HUES48 (cell line): Measurements from ENCODE around the gene DDX21.
"Not testable (repeated sequence)": the region's sequence is repeated elsewhere in the genome, so short reads cannot be mapped to it uniquely, and the experiment has no call there.

ENCODE experiments used
- H3K27ac ChIP-seq: one replicate; pipeline ENCODE4 v1.7.0; 2013; ENCODE audit warnings: low read depth, low read length, inconsistent platforms
- H3K27me3 ChIP-seq: 2 replicates; pipeline ENCODE4 v1.6.1; 2013; ENCODE audit warnings: mild to moderate bottlenecking, low read length; ENCODE audit not compliant: control insufficient read depth, insufficient read depth
- H3K36me3 ChIP-seq: 2 replicates; pipeline ENCODE4 v1.6.1; 2013; ENCODE audit warnings: low read length; ENCODE audit not compliant: control insufficient read depth, insufficient read depth
- H3K4me1 ChIP-seq: 2 replicates; pipeline ENCODE4 v1.6.1; 2013; ENCODE audit warnings: mild to moderate bottlenecking, low read length; ENCODE audit not compliant: control insufficient read depth, insufficient read depth
- H3K4me3 ChIP-seq: 2 replicates; pipeline ENCODE4 v1.5.1; 2013; ENCODE audit warnings: mild to moderate bottlenecking, low read depth, low read length
- H3K9ac ChIP-seq: 2 replicates; pipeline ENCODE4 v1.6.1; 2013; ENCODE audit warnings: mild to moderate bottlenecking, low read depth, low read length, moderate library complexity
- H3K9me3 ChIP-seq: 2 replicates; pipeline ENCODE4 v1.6.1; 2013; ENCODE audit warnings: low read length; ENCODE audit not compliant: control insufficient read depth, insufficient read depth

Gene DDX21

GRCh38 chr10:68955832-68956532, at the start of gene DDX21:
Gene DDX21, plus strand, starts transcription at chr10:68956170. Its CDS starts 56 bp downstream, at chr10:68956226.
- Histone ChIP-seq H3K9ac (peak within 1 kb of the TSS; percentile 95), H3K36me3 (peaks cover 24% of the 10 kb centered on the region), H3K4me3 (peak within 1 kb of the TSS; percentile 87), H3K27me3 (no peaks in the 10 kb centered on the region), H3K4me1 (no peaks in the 10 kb centered on the region; the same call in 1 of the 2 replicates), H3K9me3 (no peaks in the 10 kb centered on the region), H3K27ac (peak within 1 kb of the TSS; percentile 93)

- H3K36me3 ChIP-seq = peaks cover 35% of the 10 kb centered on the region
- H3K9ac ChIP-seq = no peak overlapping the region
These were observed 31.4 kb upstream of the DDX21 start for GRCh38 chr10:68924593-68924992.

GRCh38 chr10:68925489-68925888, 30.5 kb upstream of the DDX21 start:
- no peaks in the 10 kb centered on the region for H3K27me3 ChIP-seq
- H3K4me3 ChIP-seq = no peak overlapping the region
- no peaks in the 10 kb centered on the region for H3K9me3 ChIP-seq
- peaks cover 33% of the 10 kb centered on the region for H3K36me3 ChIP-seq
- no peak overlapping the region for H3K27ac ChIP-seq
- no peaks in the 10 kb centered on the region for H3K4me1 ChIP-seq
- H3K9ac ChIP-seq = no peak overlapping the region

More at GRCh38 chr10:68924593-68924992, 31.4 kb upstream of the DDX21 start:
- H3K4me1 ChIP-seq = no peaks in the 10 kb centered on the region
- no peaks in the 10 kb centered on the region for H3K27me3 ChIP-seq
- no peak overlapping the region for H3K4me3 ChIP-seq
- H3K9me3 ChIP-seq = no peaks in the 10 kb centered on the region
- no peak overlapping the region for H3K27ac ChIP-seq

- H3K9ac ChIP-seq, H3K9me3 ChIP-seq, H3K27me3 ChIP-seq, H3K27ac ChIP-seq, H3K4me1 ChIP-seq, H3K4me3 ChIP-seq: not testable (repeated sequence)
- peaks cover 35% of the 10 kb centered on the region for H3K36me3 ChIP-seq
These were observed 26.8 kb upstream of the DDX21 start for GRCh38 chr10:68929157-68929556.

GRCh38 chr10:68929888-68930287, 26.1 kb upstream of the DDX21 start:
- H3K27me3 ChIP-seq, H3K4me3 ChIP-seq, H3K9ac ChIP-seq, H3K27ac ChIP-seq, H3K9me3 ChIP-seq, H3K4me1 ChIP-seq: not testable (repeated sequence)
- peaks cover 39% of the 10 kb centered on the region for H3K36me3 ChIP-seq

GRCh38 chr10:68932860-68933259, 23.1 kb upstream of the DDX21 start:
- not testable (repeated sequence) for H3K9ac ChIP-seq, H3K4me3 ChIP-seq, H3K27ac ChIP-seq, H3K27me3 ChIP-seq, H3K9me3 ChIP-seq, H3K4me1 ChIP-seq
- peaks cover 58% of the 10 kb centered on the region for H3K36me3 ChIP-seq

- no peaks in the 10 kb centered on the region for H3K9me3 ChIP-seq
- H3K27ac ChIP-seq = no peak overlapping the region
- H3K4me3 ChIP-seq = no peak overlapping the region
- no peaks in the 10 kb centered on the region for H3K4me1 ChIP-seq
- no peaks in the 10 kb centered on the region for H3K27me3 ChIP-seq
- H3K9ac ChIP-seq = no peak overlapping the region
- peaks cover 71% of the 10 kb centered on the region for H3K36me3 ChIP-seq
These were observed 21.0 kb upstream of the DDX21 start for GRCh38 chr10:68934994-68935393.

- Histone ChIP-seq H3K9ac (no peak overlapping the region), H3K27me3 (no peaks in the 10 kb centered on the region), H3K9me3 (no peaks in the 10 kb centered on the region), H3K27ac (no peak overlapping the region), H3K36me3 (peaks cover 72% of the 10 kb centered on the region), H3K4me3 (no peak overlapping the region), H3K4me1 (no peaks in the 10 kb centered on the region)
These were observed 17.9 kb upstream of the DDX21 start for GRCh38 chr10:68938117-68938516.

- Histone ChIP-seq H3K9me3 (no peaks in the 10 kb centered on the region), H3K9ac (no peak overlapping the region), H3K36me3 (peaks cover 76% of the 10 kb centered on the region), H3K4me3 (no peak overlapping the region), H3K27me3 (no peaks in the 10 kb centered on the region), H3K27ac (no peak overlapping the region), H3K4me1 (no peaks in the 10 kb centered on the region)
These were observed 17.1 kb upstream of the DDX21 start for GRCh38 chr10:68938884-68939283.

- H3K27ac ChIP-seq, H3K9me3 ChIP-seq, H3K4me1 ChIP-seq, H3K9ac ChIP-seq, H3K27me3 ChIP-seq, H3K4me3 ChIP-seq: not testable (repeated sequence)
- H3K36me3 ChIP-seq = peaks cover 72% of the 10 kb centered on the region
These were observed 15.1 kb upstream of the DDX21 start for GRCh38 chr10:68940917-68941316.

- no peak overlapping the region for H3K4me3 ChIP-seq
- H3K36me3 ChIP-seq = peaks cover 35% of the 10 kb centered on the region
- no peak overlapping the region for H3K9ac ChIP-seq
- H3K9me3 ChIP-seq = no peaks in the 10 kb centered on the region
- H3K27ac ChIP-seq = no peak overlapping the region
- H3K27me3 ChIP-seq = no peaks in the 10 kb centered on the region
- H3K4me1 ChIP-seq = no peaks in the 10 kb centered on the region
These were observed 5.4 kb upstream of the DDX21 start for GRCh38 chr10:68950598-68950997.
